Neural crest cell (in vitro differentiated cells): ENCODE measurements around the gene RAP2B. TPM values are rescaled to one million over a fixed set of nuclear protein-coding genes. Genes with fewer than 3 reads are reported as not detected.
"Not testable (repeated sequence)": the region's sequence is repeated elsewhere in the genome, so short reads cannot be mapped to it uniquely, and the experiment has no call there.

Source experiments
- DNase-seq: peaks from one replicate; pipeline ENCODE4 v3.0.0; 2021; ENCODE audit warnings: low read depth, mixed read lengths, low spot score
- H3K27ac Mint-ChIP-seq: one replicate; pipeline ENCODE4 v1.8.0; 2021; ENCODE audit warnings: mild to moderate bottlenecking, mixed read lengths; ENCODE audit not compliant: unreplicated experiment
- H3K27me3 Mint-ChIP-seq: 2 replicates; pipeline ENCODE4 v1.8.0; 2021; ENCODE audit warnings: low read depth, mild to moderate bottlenecking, mixed read lengths
- H3K36me3 Mint-ChIP-seq: 2 replicates; pipeline ENCODE4 v1.8.0; 2021; ENCODE audit warnings: low read depth, mild to moderate bottlenecking, mixed read lengths
- H3K4me1 Mint-ChIP-seq: 2 replicates; pipeline ENCODE4 v1.8.0; 2021; ENCODE audit warnings: mixed read lengths
- H3K4me3 Mint-ChIP-seq: one replicate; pipeline ENCODE4 v1.8.0; 2021; ENCODE audit warnings: mild to moderate bottlenecking, mixed read lengths
- H3K9me3 Mint-ChIP-seq: 2 replicates; pipeline ENCODE4 v1.8.0; 2021; ENCODE audit warnings: mixed read lengths
- CTCF ChIP-seq: fragments of 200-600 bp; sonication (generic); conservative IDR thresholded peaks from 2 replicates; pipeline ENCODE4 v1.5.0; 2021; ENCODE audit warnings: antibody characterized with exemption, mild to moderate bottlenecking
- long read RNA-seq: library from polyadenylated mRNA; unstranded; transcript quantifications from one replicate; pipeline ENCODE4 v2.0.0, GENCODE V29; 2020
- total RNA-seq: library from RNA; stranded (reverse); gene quantifications from 2 replicates; pipeline ENCODE4 v1.2.1, GENCODE V29; 2021

Gene RAP2B
- 14.4 and 14.7 TPM in 2 replicates for total RNA-seq
- long read RNA-seq, full-length matches to known transcripts = 4 of 4 reads
- long read RNA-seq, partial matches to known transcripts = 0 of 4 reads
- long read RNA-seq, other reads (novel, unspliced or antisense) = 0 of 4 reads

GRCh38 chr3:153161714-153162512, at the start of gene RAP2B:
Gene RAP2B (plus strand): TSS chr3:153162226. CDS start chr3:153162694, 468 bp downstream.
- no peaks in the 10 kb centered on the region for H3K36me3 Mint-ChIP-seq
- TF ChIP-seq CTCF = no peak
- H3K9me3 Mint-ChIP-seq = no peaks in the 10 kb centered on the region
- H3K4me3 Mint-ChIP-seq = peak within 1 kb of the TSS; percentile 96
- peak within 1 kb of the TSS; percentile 98 for H3K27ac Mint-ChIP-seq
- DNase-seq = peak; percentile 86
- H3K27me3 Mint-ChIP-seq = no peaks in the 10 kb centered on the region
- peaks cover 46% of the 10 kb centered on the region for H3K4me1 Mint-ChIP-seq

GRCh38 chr3:153113541-153113940, 48.5 kb upstream of the RAP2B start:
- Mint-ChIP-seq H3K4me3 (no peak overlapping the region), H3K27me3 (no peaks in the 10 kb centered on the region), H3K4me1 (no peaks in the 10 kb centered on the region), H3K36me3 (no peaks in the 10 kb centered on the region), H3K9me3 (no peaks in the 10 kb centered on the region), H3K27ac (no peak overlapping the region)
- TF ChIP-seq CTCF = no peak
- DNase-seq = no peak

GRCh38 chr3:153114270-153114669, 47.8 kb upstream of the RAP2B start:
- not testable (repeated sequence) for DNase-seq, H3K4me3 Mint-ChIP-seq, H3K27ac Mint-ChIP-seq, H3K9me3 Mint-ChIP-seq, H3K4me1 Mint-ChIP-seq, H3K36me3 Mint-ChIP-seq, H3K27me3 Mint-ChIP-seq

- no peak for TF ChIP-seq CTCF
- DNase-seq = no peak
- Mint-ChIP-seq H3K27ac (no peak overlapping the region), H3K27me3 (no peaks in the 10 kb centered on the region), H3K4me1 (no peaks in the 10 kb centered on the region), H3K9me3 (no peaks in the 10 kb centered on the region), H3K36me3 (no peaks in the 10 kb centered on the region), H3K4me3 (no peak overlapping the region)
Observed at GRCh38 chr3:153115326-153115725, 46.7 kb upstream of the RAP2B start.

GRCh38 chr3:153127788-153128187, 34.2 kb upstream of the RAP2B start:
- H3K27me3 Mint-ChIP-seq = no peaks in the 10 kb centered on the region
- no peaks in the 10 kb centered on the region for H3K4me1 Mint-ChIP-seq
- no peak overlapping the region for H3K4me3 Mint-ChIP-seq
- H3K27ac Mint-ChIP-seq = no peak overlapping the region
- peaks cover 12% of the 10 kb centered on the region for H3K9me3 Mint-ChIP-seq
- peaks cover 5% of the 10 kb centered on the region for H3K36me3 Mint-ChIP-seq
- no peak for TF ChIP-seq CTCF
- DNase-seq = no peak

GRCh38 chr3:153129426-153129825, 32.6 kb upstream of the RAP2B start:
- Mint-ChIP-seq H3K4me1 (no peaks in the 10 kb centered on the region), H3K27ac (no peak overlapping the region)
- TF ChIP-seq CTCF = no peak

More at GRCh38 chr3:153129426-153129825, 32.6 kb upstream of the RAP2B start:
- H3K36me3 Mint-ChIP-seq = no peaks in the 10 kb centered on the region
- no peaks in the 10 kb centered on the region for H3K27me3 Mint-ChIP-seq
- H3K4me3 Mint-ChIP-seq = no peak overlapping the region
- DNase-seq = no peak
- H3K9me3 Mint-ChIP-seq = peaks cover 9% of the 10 kb centered on the region
